Fibroblast of skin of back (primary cell): ENCODE data around the gene ZIC4.

Source experiments
- DNase-seq: peaks from one replicate; pipeline ENCODE4 v3.0.0-alpha.2; 2013

The ZIC4 gene

DNA sequence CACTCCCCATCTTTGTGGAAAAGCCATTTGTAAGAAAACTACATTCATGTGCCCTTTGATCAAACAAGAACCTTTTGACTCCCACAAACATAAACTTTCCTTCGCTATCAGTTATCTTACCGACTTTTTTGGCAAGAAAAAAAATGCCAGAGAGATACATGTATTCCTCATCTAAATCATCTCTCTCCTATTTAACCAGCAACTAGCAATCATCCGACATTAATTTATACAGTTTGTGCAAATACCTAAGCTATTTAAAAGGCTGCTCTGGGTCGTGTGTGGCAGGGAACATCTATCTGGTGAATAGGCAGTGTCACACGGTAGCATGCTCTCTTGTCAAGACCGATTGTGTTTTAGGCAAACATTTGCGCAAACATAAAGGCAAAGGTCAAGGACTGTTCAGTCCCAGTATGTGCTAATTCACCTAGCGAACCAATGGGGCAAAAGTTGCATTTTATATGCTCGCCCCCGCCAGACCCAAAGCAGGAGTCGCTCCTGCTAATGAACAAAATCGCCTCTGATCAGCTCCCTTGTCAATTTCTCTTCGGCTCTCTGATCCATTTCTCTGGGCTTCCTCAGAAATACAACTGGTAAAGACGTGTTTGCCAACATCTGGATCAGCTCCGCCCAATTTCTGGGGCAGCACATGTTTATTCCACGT is 37.7 kb downstream of the ZIC4 start:
- no peak for DNase-seq

DNA sequence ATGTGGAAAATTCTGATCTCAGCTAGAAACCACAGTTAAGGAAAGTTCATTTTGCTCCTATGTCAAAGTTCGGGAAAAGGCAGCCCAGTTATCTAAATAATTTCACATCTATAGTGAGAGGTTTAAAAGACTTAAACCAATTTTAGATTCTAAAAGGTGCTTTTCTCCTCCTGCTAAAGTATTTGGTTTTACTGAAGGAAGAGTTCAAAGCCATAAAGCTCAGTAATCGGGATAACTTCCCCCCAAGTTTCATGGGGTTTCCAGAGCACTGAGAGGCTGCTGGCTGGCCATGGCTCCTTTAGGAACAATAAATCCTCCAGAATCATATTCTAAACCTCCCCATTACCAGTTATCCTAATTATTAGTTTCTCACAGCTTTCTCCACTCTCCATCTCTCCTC is 38.2 kb downstream of the ZIC4 start:
- DNase-seq: no peak

DNA sequence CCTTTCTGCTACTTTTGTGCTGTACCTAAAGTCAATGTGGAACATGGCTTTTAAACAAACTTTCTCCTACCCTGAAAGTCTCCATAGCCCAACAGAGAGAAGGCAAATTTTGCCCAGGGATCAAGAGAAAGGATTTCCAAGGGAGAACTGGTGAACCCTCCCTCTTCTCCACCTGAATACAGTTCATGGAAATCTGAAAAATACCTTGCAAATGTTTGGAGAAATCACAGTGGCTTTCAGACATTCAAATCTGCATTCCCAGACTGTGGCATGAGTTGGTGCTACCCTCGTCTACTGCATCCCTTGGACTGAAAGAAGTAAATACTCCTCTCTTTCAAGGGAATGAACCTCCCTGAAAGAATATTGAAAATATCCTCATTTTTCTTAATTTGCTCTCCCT is 38.7 kb downstream of the ZIC4 start:
- DNase-seq: no peak

DNA sequence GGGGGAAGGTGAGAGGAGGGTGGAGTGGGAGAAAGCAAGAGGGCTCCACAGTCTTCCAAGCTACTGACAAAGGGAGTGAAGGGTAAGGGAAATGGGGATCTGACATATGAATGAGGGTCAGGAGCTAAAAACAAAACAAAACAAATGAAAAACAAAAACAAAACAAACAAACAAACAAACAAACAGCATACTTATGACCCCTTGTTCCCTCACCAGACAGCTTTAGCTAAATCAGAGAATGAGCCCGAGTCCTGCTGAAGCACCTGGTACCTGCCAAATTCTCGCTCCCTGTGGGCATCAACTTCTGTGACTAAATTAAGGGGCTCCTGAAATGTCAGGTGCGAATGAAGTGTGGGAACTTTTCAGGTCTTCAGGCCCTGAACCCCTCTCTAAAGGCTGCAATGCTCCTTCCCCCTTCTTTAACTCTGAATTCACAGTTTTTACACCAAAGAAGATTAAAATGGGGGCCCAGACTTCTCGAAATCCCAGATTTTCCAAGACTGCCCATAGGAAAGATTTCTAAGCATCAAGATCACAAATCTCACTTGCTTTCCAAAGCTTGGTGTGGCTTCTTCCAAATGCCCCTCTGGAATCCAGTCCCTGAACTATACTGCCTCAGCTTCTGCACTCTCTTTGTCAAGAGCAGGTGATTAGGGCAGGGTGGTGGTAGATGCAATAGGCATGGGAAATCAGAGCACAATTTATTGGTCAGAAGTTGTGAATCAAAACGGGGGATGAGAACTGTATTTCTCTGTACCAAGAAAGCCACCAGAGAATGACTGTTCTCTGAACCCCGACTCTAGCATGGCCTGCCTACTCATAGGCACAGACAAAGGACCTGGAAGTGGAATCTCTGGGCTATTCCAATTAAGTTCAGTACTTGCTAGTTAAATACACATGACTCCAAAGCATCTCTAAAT is 40.9 kb downstream of the ZIC4 start:
- DNase-seq: no peak

DNA sequence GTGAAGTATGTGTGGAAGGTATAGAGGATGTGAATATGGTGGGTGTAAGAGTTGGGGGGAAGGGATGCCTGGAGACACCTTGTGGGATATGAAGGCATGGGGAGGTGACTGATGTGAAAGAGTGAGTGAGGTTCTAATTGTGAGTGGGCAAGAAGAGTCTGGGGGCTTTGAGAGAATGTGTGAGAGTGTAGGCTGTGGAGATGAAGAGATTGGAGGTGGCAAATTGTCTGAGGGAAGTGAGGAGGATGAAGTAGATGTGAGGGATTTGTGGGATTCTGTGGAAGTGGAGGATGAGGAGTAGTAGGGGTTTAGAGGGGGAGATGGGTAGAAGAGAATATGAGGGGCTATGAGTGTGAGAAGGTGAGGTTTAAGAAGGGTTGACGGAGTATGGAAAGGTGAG is 41.6 kb downstream of the ZIC4 start:
- no peak for DNase-seq

DNA sequence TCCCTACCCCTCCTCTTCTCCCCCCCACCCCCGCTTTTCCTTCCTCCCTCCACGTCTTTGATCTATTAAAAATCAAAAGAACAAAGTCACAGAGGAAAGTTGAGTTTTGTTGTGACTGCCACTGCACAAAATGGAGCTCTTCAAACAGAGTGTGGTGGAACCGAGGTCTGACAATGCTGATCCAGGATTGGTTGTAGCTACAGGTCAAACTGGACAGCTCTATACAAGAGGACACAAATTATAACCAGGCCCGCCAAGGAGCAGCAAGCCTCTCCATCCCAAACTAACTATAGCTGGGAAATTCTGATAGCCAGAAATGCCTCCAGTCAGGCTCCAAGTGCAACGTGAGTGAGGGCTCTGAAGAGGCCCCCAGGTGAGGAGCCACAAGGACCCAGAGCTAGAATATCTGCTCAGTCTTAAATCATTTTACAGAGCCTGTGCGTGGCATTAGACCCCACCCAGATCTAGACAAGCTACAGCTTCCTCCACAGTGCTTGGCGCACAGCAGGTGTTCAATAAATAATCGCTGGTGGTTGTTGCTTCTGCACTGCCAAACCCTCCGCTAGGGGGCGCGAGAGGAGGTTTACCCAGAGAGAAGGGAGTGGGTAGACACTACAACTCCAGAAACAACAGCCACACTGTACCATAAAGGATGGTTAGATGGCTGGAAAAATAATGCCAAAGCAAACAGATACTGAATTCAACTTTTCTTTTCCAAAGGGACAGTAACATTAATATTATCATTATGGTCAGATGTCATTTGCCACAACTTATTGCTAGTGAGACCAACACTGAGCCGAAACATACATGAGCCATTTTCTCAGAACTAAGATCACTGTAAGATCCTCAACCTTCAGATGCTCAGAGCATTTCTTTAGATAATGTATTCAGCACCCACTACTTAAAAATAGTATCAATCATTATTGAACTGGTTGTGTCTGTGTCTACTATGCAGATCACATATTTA is 44.6 kb downstream of the ZIC4 start:
- peak; percentile 38 for DNase-seq

DNA sequence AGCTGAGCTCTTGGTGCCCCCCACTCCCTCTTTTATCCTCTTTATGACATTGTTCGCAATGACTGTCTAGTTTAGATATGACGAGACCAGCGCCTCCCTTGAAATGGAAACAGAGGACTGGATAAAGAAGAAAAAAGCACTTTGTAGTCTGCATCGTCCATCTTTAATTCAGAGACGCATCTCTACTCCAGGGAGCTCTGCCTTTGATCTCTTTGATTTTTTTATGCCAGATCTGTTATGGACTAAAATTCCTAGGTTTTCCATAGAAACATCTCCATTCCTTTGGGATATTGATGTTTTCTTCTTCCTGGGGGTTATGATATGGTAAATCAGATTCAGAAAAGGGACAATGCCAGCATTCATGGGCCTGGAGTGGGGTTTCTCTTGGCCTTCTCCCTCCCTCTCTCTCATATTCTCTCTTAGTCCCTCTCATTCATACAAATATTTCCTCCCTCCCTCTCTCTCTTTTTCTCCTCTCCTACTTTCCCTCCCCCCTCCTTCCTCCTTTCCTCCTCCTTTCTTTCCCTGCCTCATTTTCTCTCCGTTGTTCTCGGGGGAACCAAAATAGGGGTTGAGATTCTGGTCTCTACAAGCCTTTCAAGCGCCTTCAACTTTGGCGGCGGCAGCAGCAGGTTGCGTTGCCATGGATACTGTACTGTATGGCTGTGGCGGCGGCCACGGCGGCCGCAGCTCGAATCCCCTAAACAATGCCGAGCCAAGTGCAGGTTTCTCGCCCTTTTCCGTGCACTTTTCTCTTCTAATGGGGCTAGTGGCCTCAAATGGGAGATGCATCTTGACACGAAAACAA is 45.5 kb downstream of the ZIC4 start:
- peak; percentile 39 for DNase-seq

DNA sequence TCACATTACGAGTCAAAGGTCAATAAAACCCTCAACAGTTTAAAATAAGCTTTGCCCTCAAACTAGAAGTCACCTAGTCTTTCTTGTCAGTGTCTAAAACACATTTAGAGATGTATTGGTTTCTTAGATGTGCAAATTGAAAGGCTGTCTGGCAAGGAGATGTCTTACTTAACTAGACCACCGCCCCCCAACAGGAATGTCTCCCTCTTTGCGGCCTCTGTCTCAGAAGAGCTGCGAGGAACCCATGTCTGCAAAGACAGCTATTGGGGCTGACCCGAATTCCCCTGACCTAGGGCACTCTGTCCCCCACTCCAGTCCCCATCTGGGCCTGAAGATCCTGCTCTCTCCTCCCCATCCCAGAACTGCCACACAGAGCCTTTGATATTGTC is 46.3 kb downstream of the ZIC4 start:
- no peak for DNase-seq

DNA sequence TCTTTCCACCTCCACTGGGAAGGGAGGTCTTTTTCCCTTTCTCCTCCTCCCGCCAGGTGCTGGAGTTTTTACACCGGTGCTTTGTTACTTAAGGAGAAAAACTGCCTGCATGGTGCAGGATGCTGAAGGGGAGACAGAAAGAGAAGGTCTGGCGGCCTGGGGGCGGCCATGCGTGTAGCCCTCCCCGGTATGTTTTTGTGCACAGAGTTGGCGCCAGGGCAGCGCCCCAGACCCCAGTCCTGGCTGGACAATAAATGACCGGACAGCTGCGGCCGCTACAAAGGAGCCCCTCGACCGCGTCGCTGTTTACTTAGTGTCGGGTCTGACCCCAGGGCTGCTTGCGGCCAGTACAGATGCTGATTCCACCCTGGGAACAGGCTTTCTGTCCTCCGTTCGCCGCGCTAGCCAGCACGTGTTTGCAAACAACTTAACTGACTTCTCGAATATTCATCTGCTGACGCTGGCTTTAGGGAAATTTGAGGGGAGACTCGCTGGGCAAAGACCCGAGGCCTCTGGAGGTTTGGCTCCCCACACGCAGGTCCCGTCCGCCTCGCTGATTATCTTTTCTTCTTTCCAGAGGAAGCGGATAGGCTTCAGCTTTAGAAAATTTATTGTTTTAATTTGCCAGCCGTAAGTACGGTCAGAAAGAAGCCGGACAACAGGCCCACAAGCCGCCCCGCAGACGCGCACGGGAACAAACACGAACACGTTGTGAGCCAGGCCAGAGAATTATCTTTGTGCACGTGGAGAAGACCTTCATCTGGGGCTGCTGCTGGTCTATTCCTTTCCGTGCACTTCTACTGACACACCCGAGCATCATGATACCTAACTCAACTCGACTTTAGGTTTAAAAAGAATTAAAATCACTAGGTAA is 46.9 kb downstream of the ZIC4 start:
- DNase-seq: no peak

DNA sequence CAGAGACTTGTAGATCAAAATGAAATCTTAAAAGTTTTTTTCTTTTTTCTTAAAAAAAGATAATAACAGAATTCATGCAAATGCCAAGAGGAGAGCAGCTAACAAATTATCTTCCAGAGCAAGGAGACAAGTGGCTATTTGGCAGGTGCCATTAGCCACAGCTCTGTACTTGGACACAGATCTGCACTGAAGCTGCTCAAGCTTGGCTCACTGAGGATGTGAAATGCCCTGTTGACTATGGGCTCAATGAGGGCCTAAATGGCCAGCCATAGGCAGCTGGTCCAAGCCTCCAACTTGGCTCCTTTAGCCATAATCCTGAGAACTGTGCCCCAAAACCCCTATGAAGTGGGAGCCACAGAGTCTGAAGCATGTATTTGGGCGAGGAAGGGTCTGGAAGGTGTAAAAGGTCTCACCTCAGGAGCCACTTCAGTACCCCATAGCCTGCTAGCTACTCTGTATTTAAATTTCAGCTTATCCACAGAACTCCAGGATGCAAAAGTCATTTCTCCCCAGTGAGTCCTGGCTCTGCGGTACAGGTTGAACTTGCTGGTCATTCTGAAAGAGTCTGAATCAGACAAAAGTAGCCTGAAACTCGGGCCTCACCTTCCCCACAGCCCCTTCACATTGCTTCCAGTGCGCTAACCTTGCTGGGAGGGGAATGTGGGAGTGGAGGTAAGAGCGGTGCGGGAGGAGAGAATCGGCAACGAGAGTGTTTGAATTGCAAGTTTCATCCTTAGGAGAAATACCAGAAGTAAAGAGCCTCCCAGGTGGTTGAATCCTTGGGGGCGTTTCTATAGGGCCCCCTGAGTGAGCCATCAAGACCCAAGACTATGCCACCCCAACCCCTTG is 48.0 kb downstream of the ZIC4 start:
- DNase-seq: no peak

DNA sequence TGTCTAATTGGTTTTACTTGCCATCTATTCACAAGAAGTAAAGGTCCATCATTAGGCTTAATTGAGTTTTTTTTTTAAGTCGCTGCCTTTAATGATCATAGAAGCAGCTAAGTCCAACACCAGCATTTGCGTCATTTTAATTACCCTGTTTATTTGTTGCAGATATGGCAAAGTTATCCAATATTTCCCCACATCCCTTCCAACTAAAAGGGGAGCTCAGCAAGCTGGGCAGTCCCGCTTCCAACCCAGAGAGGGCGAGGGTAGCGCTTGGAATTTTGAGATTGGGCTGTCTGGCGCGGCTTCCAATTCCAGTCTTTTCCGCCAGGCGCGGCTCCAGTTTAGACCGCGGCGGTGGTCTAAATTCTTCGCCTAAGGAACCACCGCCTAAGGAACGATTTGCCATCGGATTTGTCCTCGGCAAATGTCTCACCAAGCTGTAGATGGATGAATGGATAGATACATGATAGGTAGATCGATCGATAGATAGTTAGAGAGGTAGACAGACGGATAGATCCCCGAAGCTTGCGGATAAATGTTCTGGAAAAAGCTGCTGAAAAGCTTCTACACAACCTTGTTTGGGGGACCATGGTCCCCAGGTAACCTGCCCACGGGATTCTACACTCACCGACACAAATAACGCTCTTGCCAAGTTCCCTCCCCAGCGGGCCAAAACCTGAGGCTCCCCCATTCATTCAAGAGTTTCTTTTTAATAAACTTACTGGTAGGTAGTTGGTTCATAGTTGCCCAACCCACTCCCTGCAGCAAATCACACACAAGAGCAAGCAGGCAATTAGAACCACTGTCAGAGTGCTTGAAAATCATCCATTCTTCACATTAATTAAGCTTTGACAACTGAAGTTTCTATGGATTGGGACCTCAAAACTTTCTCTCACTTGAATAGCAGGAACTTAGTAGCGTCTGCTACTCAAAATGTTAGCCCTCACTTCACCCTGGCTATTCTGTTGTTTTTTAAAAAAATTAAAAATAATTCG is 49.1 kb downstream of the ZIC4 start:
- DNase-seq: no peak

DNA sequence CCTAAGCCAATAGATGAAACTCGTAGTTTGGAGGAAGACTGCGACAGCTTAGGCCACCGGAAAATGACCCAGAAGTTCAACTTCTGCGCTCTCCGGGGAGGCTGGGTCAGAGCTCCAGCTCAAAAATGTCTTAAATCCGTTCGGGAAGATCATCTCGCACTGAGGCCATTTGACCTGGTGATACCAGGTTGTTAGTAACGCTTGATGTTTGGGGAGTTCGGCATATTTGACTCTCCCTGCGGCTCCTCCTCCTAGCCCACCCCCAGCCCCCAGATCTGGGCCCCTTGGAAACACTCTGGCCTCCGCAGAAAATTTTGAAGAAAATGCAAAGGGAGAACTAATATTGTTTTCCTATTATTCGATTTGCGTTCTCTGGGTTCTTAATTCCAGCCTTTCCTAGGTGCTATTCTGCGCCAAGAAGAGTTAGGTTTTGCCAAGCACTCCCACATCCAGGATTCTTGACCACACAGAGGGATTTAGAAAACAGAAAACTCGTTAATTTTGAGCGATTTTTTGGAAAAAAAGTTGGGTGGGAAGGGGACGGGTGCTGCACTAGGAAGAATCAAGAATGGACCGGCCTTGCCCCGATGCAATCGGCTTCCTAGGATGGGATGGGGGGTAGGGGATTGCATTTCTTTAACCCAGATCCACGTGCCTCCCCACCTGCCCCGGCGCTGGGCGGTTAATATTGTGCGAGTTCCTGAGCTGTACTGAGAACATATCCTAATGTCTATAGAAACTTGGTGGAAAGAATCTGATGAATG is 50.0 kb downstream of the ZIC4 start:
- no peak for DNase-seq

DNA sequence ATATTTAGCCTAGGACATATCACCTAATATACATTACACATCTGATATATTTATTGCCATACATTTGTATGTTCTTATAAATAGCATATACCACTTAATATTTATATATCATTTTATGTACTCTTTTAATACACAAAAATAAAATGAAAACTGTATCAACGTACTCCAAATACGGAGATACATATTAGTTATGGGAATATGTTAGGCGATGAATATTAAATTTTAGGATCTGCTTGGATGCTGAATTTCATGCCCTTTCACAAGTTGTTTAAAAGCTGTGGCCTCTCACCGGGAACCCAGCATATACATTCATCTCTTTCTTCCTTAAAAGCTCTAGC is 50.6 kb downstream of the ZIC4 start:
- DNase-seq: no peak

DNA sequence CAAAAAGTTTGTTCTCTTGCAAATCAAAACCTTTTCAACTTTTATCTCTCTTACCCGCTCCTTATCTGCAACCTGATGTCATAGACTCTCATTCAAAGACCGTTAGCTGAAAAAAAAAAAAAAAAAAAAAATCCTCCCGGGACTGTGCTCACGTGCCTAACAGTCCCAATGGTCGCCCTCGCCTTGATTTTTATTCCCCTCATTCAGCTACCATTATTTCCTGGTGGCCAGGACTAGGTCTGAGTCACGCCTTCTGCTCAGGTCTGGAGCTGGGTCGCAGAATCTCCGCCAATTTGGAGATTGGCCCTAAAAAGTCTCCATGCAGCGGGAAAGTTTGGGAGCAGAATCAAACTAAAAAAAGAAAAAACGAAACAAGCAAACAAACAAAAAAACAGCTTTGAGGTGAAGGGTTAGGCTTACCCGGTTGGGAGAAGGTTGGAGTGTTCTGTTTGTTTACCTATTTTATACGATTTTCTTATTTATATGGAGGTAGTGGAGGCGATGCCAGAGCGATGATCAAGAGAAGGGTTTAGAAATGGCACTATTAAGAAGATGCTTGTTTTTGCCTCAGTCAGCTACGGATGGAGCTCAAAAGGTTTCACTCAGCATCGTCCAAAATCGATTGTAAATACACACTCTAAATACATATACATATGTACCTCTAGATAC is 51.1 kb downstream of the ZIC4 start:
- DNase-seq: no peak

DNA sequence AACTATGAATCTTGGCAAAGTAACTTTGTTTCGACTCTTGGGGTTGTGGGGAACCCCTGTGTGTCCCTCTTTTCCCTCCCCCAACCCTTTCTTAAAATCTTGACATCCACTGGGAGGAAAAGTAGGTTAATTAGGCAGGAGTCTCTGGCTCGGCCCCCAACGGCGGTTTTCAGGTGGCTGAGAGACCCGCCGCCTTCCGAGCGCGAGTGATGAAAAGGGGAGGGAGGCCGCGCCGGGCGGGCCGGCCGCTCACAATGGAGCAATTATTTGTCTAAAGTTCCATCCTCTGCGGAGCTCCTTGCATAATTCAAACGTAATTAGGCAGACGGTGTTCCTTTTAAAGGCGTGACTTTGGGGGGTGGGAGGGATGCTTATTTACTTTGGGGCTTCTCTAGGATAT is 51.7 kb downstream of the ZIC4 start:
- no peak for DNase-seq

DNA sequence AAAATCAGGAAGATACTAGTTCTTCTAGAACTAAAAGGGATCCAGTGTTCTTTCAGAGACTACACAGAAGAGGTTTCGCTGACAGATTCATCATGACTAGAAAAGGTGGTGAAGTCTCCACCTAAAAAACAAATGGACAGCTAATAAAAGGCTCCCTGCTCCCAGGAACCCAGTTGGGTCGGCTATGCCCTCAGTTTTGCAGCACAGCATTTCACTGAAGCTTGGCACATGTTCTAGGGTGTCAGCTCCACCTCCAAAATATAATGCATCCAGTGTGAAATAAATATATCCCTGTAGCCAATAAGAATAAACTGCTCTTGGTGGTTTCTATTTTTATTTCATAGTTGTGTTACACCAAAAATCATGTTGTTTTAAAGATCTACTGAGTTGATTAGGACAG is 55.0 kb downstream of the ZIC4 start:
- DNase-seq: no peak

DNA sequence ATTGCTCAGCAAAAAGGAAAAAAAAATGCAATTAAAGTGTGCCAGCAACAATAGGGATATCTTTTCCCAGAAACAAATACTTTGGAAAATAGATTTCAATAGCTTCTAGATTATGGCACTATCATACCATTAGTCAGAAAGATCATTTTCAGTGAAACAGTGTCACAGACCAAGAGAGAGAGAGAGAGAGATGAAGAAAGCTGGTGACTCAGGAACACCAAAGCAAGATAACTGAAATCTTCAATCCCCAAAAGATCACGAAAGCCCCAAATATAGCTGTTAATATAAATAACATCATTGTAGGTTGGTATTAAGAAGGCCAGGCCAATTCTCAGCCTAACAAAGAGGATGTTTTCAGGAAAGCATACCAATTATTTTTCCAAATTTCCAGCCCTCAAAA is 57.4 kb downstream of the ZIC4 start:
- DNase-seq: no peak

DNA sequence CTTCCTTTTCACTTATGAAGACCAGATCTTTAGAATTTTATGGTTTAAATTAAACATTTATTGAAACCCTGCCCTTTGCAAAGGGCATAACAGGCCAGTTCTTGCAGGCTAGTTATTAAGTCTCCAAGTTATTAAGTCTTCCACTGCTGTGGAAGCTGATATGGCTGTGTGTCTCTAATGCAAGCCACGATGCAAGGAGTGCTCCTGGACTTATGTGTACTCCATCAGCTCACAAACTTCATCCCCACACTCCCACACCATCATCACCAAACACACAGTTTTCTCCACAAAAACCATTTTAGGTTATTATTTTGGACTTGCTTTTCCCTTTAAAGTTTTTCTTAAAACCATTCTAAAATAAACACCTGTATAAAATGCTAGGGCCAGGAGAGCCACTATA is 62.4 kb downstream of the ZIC4 start:
- no peak for DNase-seq
